OCI-LY3 (cell line): ENCODE data around the gene SHISAL2B.

ENCODE experiments used
- EZH2phosphoT487 ChIP-seq: fragments of 200-600 bp; shearing (Covaris generic); IDR thresholded peaks from 2 replicates; pipeline ENCODE4 v1.6.1; 2018; ENCODE audit warnings: antibody characterized with exemption, mixed run types, low read depth
- TF ChIP-seq, protein P1 (sequence below): fragments of 200-600, 300-600 bp; sonication (generic); IDR thresholded peaks from 2 replicates; pipeline ENCODE4 v1.5.1; 2014; ENCODE audit warnings: antibody characterized with exemption, low read length, low read depth

DNA sequence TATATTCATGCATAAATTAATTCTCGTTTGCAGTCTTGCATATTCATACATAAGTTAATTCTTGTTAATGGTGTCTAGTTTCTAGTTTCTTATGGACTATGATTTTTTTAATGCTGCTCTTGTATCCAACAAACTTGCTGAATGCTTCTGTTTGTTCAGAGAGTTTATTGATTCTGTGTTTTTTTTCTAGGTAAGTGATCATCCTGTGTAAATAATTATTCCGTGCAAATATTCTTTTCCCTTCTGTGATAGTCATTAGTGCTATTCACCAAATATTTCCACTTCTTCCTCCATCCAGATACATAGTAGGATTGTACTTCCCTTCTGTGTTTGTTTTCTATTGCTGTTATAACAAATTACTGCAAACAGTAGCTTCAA, 35.8 kb upstream of the SHISAL2B start:
- TF ChIP-seq, protein P1, sequence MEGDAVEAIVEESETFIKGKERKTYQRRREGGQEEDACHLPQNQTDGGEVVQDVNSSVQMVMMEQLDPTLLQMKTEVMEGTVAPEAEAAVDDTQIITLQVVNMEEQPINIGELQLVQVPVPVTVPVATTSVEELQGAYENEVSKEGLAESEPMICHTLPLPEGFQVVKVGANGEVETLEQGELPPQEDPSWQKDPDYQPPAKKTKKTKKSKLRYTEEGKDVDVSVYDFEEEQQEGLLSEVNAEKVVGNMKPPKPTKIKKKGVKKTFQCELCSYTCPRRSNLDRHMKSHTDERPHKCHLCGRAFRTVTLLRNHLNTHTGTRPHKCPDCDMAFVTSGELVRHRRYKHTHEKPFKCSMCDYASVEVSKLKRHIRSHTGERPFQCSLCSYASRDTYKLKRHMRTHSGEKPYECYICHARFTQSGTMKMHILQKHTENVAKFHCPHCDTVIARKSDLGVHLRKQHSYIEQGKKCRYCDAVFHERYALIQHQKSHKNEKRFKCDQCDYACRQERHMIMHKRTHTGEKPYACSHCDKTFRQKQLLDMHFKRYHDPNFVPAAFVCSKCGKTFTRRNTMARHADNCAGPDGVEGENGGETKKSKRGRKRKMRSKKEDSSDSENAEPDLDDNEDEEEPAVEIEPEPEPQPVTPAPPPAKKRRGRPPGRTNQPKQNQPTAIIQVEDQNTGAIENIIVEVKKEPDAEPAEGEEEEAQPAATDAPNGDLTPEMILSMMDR: no peak
- TF ChIP-seq EZH2phosphoT487: no peak
